GM18867 (cell line): ENCODE results near the gene NEDD9.

ENCODE experiments used
- ATAC-seq: cut with Tn5 transposase; IDR thresholded peaks from one replicate; pipeline ENCODE4 v1.9.1; 2021; ENCODE audit warnings: mild to moderate bottlenecking, moderate library complexity; ENCODE audit not compliant: unreplicated experiment

Gene NEDD9

DNA sequence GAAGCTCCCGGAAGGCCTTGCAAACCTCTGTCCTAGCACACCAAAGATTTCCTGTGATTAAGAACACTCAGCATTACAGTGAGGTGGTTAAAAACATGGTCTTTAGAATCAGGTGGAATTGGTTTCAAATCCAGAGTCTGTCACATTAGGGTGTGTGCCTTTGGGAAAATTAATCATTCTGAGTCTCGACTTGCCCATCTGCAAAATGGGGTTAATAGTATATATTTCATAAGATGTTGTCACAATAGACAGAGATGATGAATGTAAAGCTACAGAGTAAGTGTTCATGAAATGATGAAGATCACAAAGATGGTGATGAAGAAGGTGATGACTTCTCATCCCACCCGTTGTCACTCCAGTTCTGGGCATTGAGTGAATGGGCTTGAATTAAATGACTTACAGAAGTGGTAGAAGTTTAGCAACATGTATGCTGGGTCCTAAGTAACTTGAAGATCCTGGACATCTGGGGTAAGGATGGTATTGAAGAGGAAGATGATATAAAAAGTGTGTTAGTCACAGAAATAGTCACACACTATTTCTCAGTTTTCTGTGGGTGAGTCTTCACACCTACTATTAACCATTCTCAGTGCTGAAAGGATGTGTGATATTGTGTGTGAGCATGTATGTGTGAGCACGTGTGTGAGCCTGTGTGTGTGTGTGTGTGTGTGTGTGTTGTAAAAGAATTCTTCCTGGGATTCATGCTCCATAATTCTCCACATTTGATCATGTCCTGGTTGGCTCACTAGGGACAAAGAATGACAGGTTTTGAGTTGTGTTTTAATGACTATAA, 28.0 kb upstream of the NEDD9 start:
- ATAC-seq, result no peak

GRCh38 chr6:11258260-11259237, 26.1 kb upstream of the NEDD9 start:
- peak; percentile 70 for ATAC-seq

DNA sequence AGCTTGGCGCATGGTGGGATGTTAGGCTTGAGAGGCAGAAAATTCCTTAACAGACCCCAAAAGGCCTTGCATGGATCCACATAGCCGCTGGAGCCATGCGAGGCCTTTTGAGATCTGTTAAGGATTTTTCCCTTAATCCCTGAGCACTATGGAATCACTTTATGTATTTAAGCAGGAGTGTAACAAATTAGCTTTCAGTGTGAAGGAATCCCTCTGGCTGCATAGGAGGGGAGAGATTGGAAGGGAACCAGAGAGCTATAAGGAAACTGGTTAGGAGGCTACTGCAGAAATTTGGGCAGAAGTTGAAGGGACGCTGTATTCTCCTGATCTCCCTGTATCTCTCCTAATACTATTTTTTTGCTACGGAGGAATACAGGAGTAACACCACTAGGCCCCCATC, 23.1 kb upstream of the NEDD9 start:
- ATAC-seq, result no peak

DNA sequence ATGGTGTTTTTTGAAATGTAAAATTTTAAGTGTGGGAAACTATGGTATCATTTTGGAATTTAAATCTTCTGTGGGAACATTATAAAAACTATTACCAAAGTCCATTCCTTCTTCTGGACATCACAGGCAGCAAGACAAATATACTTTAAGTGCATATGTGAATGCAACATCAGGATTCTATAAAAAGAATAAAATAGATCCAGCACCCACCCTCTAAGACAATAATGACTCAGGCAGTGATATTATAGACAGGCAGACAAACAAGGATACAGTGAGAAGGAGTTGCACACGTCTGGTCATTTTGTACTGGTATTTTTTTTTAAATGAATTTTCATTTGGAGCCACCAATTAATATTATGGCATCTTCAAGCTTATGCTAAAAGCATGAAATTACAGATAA, 21.1 kb upstream of the NEDD9 start:
- no peak for ATAC-seq

- no peak for ATAC-seq
Measured at GRCh38 chr6:11251553-11252360, 19.3 kb upstream of the NEDD9 start.

DNA sequence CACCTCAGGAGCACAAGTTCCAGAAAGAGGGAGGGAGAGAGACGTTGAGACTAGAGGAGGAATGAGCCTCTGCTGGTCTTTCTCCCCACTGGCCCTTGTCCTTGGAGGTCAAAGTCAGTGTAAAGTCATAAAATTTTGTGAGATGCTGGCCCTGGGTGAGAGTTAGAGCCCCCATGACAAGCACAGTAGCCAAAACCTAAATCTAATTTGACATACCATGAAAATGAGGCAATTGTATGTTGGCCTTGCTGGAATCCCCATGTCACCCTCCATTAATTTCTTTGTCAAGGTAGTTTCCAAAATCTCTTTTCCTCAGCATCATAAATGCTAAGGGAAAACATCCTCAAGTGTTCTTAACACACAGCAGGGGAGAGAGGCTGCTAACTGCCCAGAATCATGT, 17.6 kb upstream of the NEDD9 start:
- no peak for ATAC-seq

GRCh38 chr6:11248974-11249761, 16.7 kb upstream of the NEDD9 start:
- ATAC-seq, result no peak

GRCh38 chr6:11246722-11247121, 14.3 kb upstream of the NEDD9 start:
- ATAC-seq, result no peak

DNA sequence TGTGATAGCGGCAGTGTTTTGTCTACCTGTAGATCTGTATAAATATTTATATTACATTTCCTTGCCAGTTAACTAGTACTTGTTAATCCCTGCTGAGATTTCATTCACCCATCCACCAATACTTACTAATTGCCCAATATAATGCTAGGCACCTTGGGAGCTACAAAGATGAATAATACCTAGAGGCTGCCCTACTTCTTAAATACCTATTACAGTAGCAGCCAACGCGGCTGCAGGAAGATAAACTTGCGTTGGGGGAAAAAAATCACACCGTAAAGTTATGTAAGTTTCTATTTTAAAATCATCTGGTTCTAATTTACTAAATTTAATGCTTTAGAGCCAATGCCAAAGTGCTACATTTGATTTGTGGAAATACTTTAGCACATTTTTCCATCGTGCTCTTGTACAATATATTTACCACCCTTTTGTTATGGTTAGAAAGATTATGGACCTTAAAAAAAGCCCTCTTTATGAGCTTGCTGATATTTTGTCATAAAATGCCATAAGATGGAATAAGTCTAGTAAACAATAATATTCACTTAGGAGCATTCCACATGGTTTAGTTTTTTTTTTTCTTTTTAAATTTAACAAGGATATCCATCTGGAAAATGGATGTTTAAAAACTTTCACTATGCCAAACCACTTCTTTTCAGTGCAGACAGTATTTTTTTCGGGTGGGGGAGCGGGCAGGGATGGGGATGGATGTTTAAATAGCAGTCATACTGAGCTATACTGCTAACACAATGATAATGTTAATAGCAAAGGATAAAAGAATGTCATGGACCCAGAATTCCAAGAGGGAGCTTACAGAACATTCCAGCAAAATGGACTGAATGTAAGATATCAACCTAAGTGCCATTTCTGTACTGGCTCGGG, 13.2 kb upstream of the NEDD9 start:
- ATAC-seq, result no peak

GRCh38 chr6:11244387-11245126, 12.1 kb upstream of the NEDD9 start:
- ATAC-seq, result no peak

DNA sequence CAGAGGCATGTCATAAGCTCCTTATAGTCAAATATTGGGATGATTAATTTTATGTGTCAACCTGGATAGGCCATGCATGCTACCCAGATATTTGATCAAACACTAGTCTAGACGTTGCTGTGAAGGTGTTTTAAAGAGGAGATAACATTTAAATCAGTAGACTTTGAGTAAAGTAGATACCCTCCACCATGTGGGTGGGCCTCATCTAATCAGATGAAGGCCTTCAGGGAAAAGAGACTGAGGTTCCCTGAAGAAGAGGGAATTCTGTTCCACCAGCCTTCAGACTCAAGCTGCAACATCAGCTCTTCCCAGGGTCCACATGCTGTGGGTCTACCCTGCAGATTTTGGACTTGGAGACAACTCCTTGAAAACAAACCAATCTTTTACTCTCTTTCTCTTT, 11.4 kb upstream of the NEDD9 start:
- ATAC-seq, result no peak

- no peak for ATAC-seq
Measured at GRCh38 chr6:11242711-11243110, 10.2 kb upstream of the NEDD9 start.

GRCh38 chr6:11241793-11242201, 9.3 kb upstream of the NEDD9 start:
- ATAC-seq, result no peak

DNA sequence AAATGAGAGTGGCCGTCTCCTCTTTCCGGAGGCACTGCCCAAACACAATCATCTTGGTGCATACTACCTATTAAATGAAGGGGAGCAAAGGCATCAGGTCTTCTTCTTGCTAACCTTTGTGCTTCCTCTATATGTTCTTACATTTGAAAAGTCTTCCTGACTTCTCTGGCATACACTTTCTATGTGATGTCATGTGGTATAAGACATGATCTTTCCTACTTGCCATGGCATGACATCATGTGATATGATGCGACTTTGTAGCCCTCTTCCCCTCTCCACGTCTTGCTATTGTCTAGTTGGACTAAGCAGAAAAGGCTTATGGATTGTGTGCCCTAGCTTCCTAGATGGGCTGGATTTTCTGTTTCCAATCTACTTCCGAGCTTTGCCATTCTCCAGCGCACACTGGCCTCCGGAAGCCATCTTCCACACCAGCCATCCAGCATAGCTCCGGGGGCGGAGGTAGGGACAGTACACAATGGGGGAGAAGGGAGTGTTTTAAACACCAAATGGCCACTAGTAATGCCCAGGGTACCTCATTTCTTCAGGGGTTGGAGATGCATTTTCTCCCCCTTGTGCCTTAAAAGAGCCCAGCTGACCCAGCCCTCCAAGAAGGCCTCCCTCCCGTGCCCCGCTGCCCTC, 8.8 kb upstream of the NEDD9 start:
- no peak for ATAC-seq

DNA sequence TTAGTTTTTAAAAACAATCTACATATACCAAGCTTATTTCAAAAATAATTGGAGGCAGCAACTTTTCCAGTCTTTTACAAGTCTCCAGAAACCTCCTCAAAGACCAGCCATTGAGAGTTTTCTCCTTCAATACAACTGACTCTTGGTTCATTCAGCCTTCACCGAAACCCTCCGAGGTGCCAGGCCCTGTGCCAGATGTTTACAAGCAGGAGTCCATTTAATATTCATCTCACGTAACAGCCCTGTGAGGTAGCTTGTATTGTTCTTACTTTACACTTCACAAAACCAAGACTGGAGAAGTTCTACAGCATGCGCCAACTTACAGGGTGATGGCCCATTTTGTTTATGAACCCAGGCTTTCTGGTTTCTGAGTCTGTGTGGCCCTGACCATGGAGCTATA, 5.5 kb upstream of the NEDD9 start:
- no peak for ATAC-seq

DNA sequence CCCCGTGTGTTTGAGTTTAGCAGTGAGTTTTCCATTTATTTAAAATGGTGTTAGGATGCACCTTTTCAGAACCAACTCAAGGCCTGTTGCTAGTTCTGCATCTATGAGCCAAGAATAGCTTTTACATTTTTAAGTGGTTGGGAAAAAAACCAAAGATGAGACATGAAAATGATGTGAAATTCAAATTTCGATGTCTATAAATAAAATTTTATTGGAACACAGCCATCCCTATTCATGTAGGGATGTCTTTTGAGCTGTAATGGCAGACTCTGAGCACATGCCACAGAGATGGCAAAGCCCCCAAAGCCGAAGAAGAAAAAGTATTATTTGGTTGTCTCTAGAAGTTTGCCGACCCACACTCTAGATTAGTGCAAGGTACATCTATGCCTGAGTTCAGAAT, 5.0 kb upstream of the NEDD9 start:
- ATAC-seq, result no peak

GRCh38 chr6:11236915-11237314, 4.4 kb upstream of the NEDD9 start:
- ATAC-seq, result no peak

- ATAC-seq, result no peak
Measured at GRCh38 chr6:11236076-11236750, 3.7 kb upstream of the NEDD9 start.
